Gastrocnemius medialis (tissue), 4 donors: ENCODE measurements around the gene INTS15. TPM values are rescaled to one million over a fixed set of nuclear protein-coding genes. Genes with fewer than 3 reads are reported as not detected.

Experiments
- ATAC-seq, 2 donors: fragments of 150-250 bp; one replicate each; pipeline ENCODE4 v1.9.1; 2016
- DNase-seq, 2 donors: peaks; one replicate each; pipeline ENCODE4 v3.0.0-alpha.2; 2019
- H3K27ac ChIP-seq, 4 donors: fragments of 200-600 bp; sonication (generic); 1 replicate in 1 of 4; 2 replicates in 3 of 4; pipeline ENCODE4 v1.5.1; 2016 to 2018; ENCODE audit warnings: mild to moderate bottlenecking in 2 of 4, moderate library complexity in 1 of 4
- H3K27me3 ChIP-seq, 3 donors: fragments of 200-600 bp; sonication (generic) in 2 of 3; 1 replicate in 1 of 3; 2 replicates in 2 of 3; pipeline versions ENCODE4 v1.5.1 to v1.6.0; 2016 to 2019; ENCODE audit warnings: mild to moderate bottlenecking in 1 of 3, moderate library complexity in 1 of 3
- H3K36me3 ChIP-seq, 2 donors: fragments of 200-600 bp; sonication (generic) in 1 of 2; one replicate each; pipeline ENCODE4 v1.5.1; 2017 to 2018
- H3K4me1 ChIP-seq, 2 donors: fragments of 200-600 bp; sonication (generic) in 1 of 2; one replicate each; pipeline ENCODE4 v1.5.1; 2016 to 2017; ENCODE audit warnings: mild to moderate bottlenecking in 2 of 2
- H3K4me3 ChIP-seq, 4 donors: fragments of 200-600 bp; sonication (generic) in 3 of 4; 1 replicate in 1 of 4; 2 replicates in 3 of 4; pipeline ENCODE4 v1.5.1; 2016 to 2019; ENCODE audit warnings: mild to moderate bottlenecking in 2 of 4
- H3K9me3 ChIP-seq, 3 donors: fragments of 200-600 bp; sonication (generic) in 2 of 3; 1 replicate in 1 of 3; 2 replicates in 2 of 3; pipeline ENCODE4 v1.5.1; 2016 to 2019
- CTCF ChIP-seq, 5 experiments: fragments of 450-650 bp in 3 of 5; fragments of 200-600 bp in 2 of 5; sonication (generic) in 2 of 5; IDR thresholded peaks in 4 of 5; conservative IDR thresholded peaks in 1 of 5; 1 replicate in 4 of 5; 2 replicates in 1 of 5; pipeline ENCODE4 v1.5.1; 2016 to 2019; ENCODE audit warnings: antibody characterized with exemption in 5 of 5, mild to moderate bottlenecking in 3 of 5, moderate library complexity in 3 of 5
- POLR2A ChIP-seq, 2 donors: fragments of 450-650 bp; IDR thresholded peaks; one replicate each; pipeline ENCODE4 v1.6.1; 2017; ENCODE audit warnings: antibody characterized with exemption in 2 of 2, mild to moderate bottlenecking in 2 of 2, moderate library complexity in 2 of 2
- in situ Hi-C, 4 donors: fragments of 200-750 bp; cut with MboI; loops; one replicate each; pipeline versions ENCODE4 v1.15.0 to v1.8.0; 2017; ENCODE audit warnings: low sequenced_read_pairs in 4 of 4
- intact Hi-C: fragments of 100-400 bp; cut with DNase I; formaldehyde crosslinking; loops from one replicate; pipeline ENCODE4 v1.15.1; 2023; ENCODE audit warnings: low total_unique reads
- total RNA-seq, 4 donors: library from RNA; depleted of rRNA; stranded (reverse); fragments of >200 nt; gene quantifications; one replicate each; pipeline versions ENCODE4 v1.1.0 to v1.2.3, GENCODE V29; 2016

Gene INTS15
- total RNA-seq, 4 donors from 2014 or later: 20.1 to 30.4 (median 26.1) TPM

GRCh38 chr7:6652446-6653011, 62.7 kb downstream of the INTS15 start:
- H3K27me3 ChIP-seq: no peaks in the 10 kb centered on the region
- no peak for ATAC-seq

GRCh38 chr7:6653071-6654003, 63.5 kb downstream of the INTS15 start:
- no peak for ATAC-seq
- intact Hi-C loops: no loop called here
- H3K4me3 ChIP-seq: no peak overlapping the region
- DNase-seq: no peak
- in situ Hi-C loops: no loop called here
- no peaks in the 10 kb centered on the region for H3K4me1 ChIP-seq
- no peak for TF ChIP-seq POLR2A (IDR thresholded peaks at IDR 0.05)
- no peak for TF ChIP-seq CTCF (IDR thresholded peaks at IDR 0.05 in 4 of 5, conservative IDR thresholded peaks at IDR 0.05 in 1 of 5)
- no peaks in the 10 kb centered on the region for H3K9me3 ChIP-seq
- H3K27me3 ChIP-seq: no peaks in the 10 kb centered on the region
- H3K36me3 ChIP-seq: peaks cover 0 to 38% of the 10 kb centered on the region in 2 donors
- H3K27ac ChIP-seq: no peak overlapping the region

More at GRCh38 chr7:6652446-6653011, 62.7 kb downstream of the INTS15 start:
- in situ Hi-C loops: no loop called here
- H3K4me1 ChIP-seq: no peaks in the 10 kb centered on the region
- H3K9me3 ChIP-seq: no peaks in the 10 kb centered on the region
- TF ChIP-seq POLR2A (IDR thresholded peaks at IDR 0.05): no peak
- TF ChIP-seq CTCF (IDR thresholded peaks at IDR 0.05 in 4 of 5, conservative IDR thresholded peaks at IDR 0.05 in 1 of 5): no peak
- no peak overlapping the region for H3K27ac ChIP-seq
- peaks cover 0 to 38% of the 10 kb centered on the region in 2 donors for H3K36me3 ChIP-seq
- intact Hi-C loops: no loop called here
- no peak overlapping the region for H3K4me3 ChIP-seq
- DNase-seq: no peak

GRCh38 chr7:6654113-6654841, 64.5 kb downstream of the INTS15 start:
- H3K36me3 ChIP-seq: peaks cover 0 to 38% of the 10 kb centered on the region in 2 donors

More at GRCh38 chr7:6654113-6654841, 64.5 kb downstream of the INTS15 start:
- Histone ChIP-seq H3K27ac (no peak overlapping the region), H3K27me3 (no peaks in the 10 kb centered on the region), H3K4me3 (no peak overlapping the region), H3K4me1 (no peaks in the 10 kb centered on the region), H3K9me3 (no peaks in the 10 kb centered on the region)
- no peak for TF ChIP-seq CTCF (IDR thresholded peaks at IDR 0.05 in 4 of 5, conservative IDR thresholded peaks at IDR 0.05 in 1 of 5)
- TF ChIP-seq POLR2A (IDR thresholded peaks at IDR 0.05): no peak
- intact Hi-C loops (no loop called here), in situ Hi-C loops (no loop called here)
- ATAC-seq: no peak
- DNase-seq: no peak
